Astrocyte (in vitro differentiated cells and primary cell): Measurements from ENCODE around the gene ADARB2.

ENCODE experiments used
- CTCF ChIP-seq: IDR thresholded peaks from 2 replicates; pipeline ENCODE4 v1.5.1; 2011; ENCODE audit warnings: low read depth, mild to moderate bottlenecking, inconsistent platforms, low read length, moderate library complexity; ENCODE audit not compliant: insufficient read depth
- EZH2 ChIP-seq: IDR thresholded peaks from 2 replicates; pipeline ENCODE4 v1.6.1; 2012; ENCODE audit warnings: mild to moderate bottlenecking, low read length, inconsistent platforms; ENCODE audit not compliant: insufficient read depth

- TF ChIP-seq EZH2 (no peak), CTCF (no peak)
Measured at GRCh38 chr10:1491901-1492300, 245.4 kb downstream of the ADARB2 start.
